ENCODE measurements around the gene GNA14.

GNA14 gene

DNA sequence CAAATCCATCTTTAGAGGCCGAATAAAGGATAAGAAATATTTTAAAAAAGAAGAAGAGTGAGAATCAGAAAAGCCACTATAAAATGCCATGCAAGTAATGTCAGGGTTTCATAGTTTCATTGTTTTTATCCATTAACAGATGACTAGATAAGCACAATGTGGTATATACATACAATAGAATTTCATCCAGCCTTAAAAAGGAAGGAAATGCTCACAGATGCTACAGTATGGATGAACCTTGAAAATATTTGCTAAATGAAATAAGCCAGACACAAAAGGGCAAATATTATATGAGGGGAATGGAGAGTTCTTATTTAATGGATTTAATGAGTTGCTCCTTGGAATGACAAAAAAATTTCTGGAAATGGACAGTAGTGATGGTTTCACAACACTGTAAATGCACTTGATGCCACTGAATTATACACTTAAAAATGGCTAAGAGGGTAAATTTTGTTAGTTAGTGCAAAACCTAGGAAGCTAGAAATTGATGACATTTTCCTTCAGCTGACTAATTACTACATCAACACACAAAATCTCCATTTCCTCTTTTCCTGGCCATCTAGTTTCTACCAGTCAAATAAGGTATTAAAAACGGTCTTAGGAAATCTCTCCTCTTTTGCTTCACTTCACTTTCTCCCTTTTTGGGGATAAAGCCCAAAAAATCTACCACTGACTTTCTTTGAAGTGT lies 86.6 kb downstream of the GNA14 start:
- Histone ChIP-seq H3K9me3 (ENCODE audit: control insufficient read depth in 2 of 2, low read length in 2 of 2) (no peaks in the 10 kb centered on the region), H3K9ac (ENCODE audit: low read length in 2 of 2) (no peak overlapping the region), H3K4me3 (ENCODE audit: low read length in 2 of 2) (no peak overlapping the region), H3K4me1 (ENCODE audit: control insufficient read depth, insufficient read depth, low read length) (no peaks in the 10 kb centered on the region), H3K36me3 (ENCODE audit: control insufficient read depth in 2 of 2, insufficient read depth in 2 of 2, low read length in 2 of 2) (no peaks in the 10 kb centered on the region), H3K27ac (ENCODE audit: low read length) (no peak overlapping the region), H3K27me3 (ENCODE audit: control insufficient read depth in 1 of 2, insufficient read depth in 2 of 2, low read length in 2 of 2) (no peaks in the 10 kb centered on the region)

DNA sequence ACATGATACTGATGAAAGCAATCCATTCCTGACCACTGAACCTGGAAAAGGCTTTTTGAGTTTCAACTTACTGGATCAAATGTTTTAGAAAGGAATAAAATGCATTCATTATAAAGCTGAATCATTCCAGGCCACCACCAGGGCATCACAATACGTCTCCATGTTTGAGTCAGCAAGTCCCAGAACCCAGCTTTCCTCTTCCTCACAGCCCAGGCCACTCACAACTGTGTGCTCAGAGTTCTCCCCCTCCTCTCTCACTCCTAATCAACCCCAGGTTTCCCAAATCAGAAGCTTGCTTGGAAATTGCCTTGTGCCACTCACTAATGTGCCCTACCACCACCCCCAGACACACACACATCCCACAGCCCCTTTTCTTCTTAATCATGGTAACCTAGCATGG lies 91.7 kb downstream of the GNA14 start:
- Histone ChIP-seq H3K27me3 (ENCODE audit: control insufficient read depth in 1 of 2, insufficient read depth in 2 of 2, low read length in 2 of 2) (no peaks in the 10 kb centered on the region), H3K36me3 (ENCODE audit: control insufficient read depth in 2 of 2, insufficient read depth in 2 of 2, low read length in 2 of 2) (no peaks in the 10 kb centered on the region), H3K4me1 (ENCODE audit: control insufficient read depth, insufficient read depth, low read length) (no peaks in the 10 kb centered on the region), H3K27ac (ENCODE audit: low read length) (no peak overlapping the region), H3K9ac (ENCODE audit: low read length in 2 of 2) (no peak overlapping the region), H3K9me3 (ENCODE audit: control insufficient read depth in 2 of 2, low read length in 2 of 2) (no peaks in the 10 kb centered on the region), H3K4me3 (ENCODE audit: low read length in 2 of 2) (no peak overlapping the region)

DNA sequence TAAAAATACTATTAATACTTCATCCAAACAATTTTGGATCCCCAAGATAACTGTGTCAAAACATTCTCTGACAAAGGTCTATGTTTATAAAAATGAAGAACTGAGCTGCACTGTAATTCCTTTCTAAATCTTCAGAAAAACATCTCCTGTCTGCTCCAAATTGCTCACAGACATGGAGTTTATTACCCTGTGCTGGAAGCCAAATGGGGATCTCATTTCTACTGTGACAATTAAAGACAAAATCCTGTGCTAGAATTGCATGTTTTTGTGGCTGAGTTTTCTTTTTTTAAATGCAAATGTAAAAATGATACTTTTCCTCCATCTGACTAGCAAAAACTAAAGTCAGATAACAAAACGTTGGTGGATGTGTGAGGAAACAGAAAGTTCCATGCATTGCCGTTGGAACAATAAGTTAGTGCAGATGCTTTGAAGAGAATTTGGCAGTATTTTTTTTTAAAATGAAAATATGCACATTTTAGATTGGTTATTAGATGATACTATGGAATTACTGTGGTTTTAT lies 93.5 kb downstream of the GNA14 start:
- H3K4me3 ChIP-seq (ENCODE audit: low read length in 2 of 2) = no peak overlapping the region
- no peaks in the 10 kb centered on the region for H3K9me3 ChIP-seq (ENCODE audit: control insufficient read depth in 2 of 2, low read length in 2 of 2)
- H3K4me1 ChIP-seq (ENCODE audit: control insufficient read depth, insufficient read depth, low read length) = no peaks in the 10 kb centered on the region
- H3K9ac ChIP-seq (ENCODE audit: low read length in 2 of 2) = no peak overlapping the region
- no peak overlapping the region for H3K27ac ChIP-seq (ENCODE audit: low read length)
- no peaks in the 10 kb centered on the region for H3K27me3 ChIP-seq (ENCODE audit: control insufficient read depth in 1 of 2, insufficient read depth in 2 of 2, low read length in 2 of 2)
- no peaks in the 10 kb centered on the region for H3K36me3 ChIP-seq (ENCODE audit: control insufficient read depth in 2 of 2, insufficient read depth in 2 of 2, low read length in 2 of 2)

DNA sequence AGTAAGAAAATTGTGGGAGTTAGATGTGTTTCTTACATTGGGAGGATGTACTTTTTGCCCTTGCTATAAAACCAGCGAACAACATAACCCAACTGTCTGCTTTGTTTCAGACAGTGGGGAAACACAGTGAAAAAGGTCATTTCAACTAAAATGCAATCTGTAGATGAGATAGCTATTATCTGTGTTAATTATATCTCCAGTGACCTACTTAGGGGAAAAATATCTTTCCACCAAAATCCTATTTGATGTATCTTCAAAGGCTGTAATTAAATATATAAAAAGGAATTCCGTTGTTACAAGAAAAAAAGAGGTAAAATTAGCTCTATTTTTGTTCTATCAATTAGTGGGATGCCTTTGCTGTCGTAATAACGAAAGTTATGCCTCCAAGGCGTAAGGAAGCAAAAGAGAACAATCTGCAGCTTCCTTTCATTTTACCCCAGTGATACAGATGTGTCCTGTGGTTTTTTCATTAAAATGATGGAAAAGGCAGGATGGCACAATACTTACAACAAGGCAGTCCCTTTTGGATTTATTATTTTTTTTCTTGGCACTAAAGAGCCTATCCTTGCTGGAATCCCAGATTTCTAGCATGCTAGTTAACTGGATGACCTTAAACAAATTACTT lies 100.9 kb downstream of the GNA14 start:
- Histone ChIP-seq H3K9me3 (ENCODE audit: control insufficient read depth in 2 of 2, low read length in 2 of 2) (peaks cover 0 to 2% of the 10 kb centered on the region in 2 donors), H3K27me3 (ENCODE audit: control insufficient read depth in 1 of 2, insufficient read depth in 2 of 2, low read length in 2 of 2) (no peaks in the 10 kb centered on the region), H3K4me3 (ENCODE audit: low read length in 2 of 2) (no peak overlapping the region), H3K36me3 (ENCODE audit: control insufficient read depth in 2 of 2, insufficient read depth in 2 of 2, low read length in 2 of 2) (no peaks in the 10 kb centered on the region), H3K4me1 (ENCODE audit: control insufficient read depth, insufficient read depth, low read length) (no peaks in the 10 kb centered on the region), H3K9ac (ENCODE audit: low read length in 2 of 2) (no peak overlapping the region), H3K27ac (ENCODE audit: low read length) (no peak overlapping the region)

DNA sequence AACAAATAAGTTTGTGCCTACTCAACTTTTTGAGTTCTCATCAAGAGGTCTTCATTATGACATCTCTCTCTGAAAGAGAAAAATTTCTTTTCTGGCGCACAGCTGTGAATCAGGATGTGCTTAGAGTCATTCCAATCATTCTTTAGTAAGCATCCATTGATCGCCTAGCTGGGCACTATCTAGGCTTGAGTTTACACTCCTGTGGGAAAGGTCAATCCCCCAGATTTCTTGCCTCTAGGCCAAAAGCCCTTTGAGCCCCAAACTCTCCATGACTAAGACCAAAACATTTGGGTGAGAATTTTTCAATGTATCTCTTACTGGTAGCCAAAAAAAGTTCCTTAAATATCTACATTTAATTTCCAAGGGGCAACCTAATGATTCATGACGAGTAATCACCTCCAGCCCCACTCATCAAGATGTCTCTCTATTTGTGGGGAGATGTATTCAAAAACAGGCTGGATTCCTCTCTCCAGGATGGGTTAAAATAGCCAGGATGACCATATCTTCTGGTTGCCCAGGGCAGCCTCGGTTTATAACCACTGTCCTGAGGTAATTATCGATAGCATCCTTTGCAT lies 101.7 kb downstream of the GNA14 start:
- no peak overlapping the region for H3K9ac ChIP-seq (ENCODE audit: low read length in 2 of 2)
- H3K4me3 ChIP-seq (ENCODE audit: low read length in 2 of 2) = no peak overlapping the region
- H3K27ac ChIP-seq (ENCODE audit: low read length) = no peak overlapping the region
- H3K9me3 ChIP-seq (ENCODE audit: control insufficient read depth in 2 of 2, low read length in 2 of 2) = peaks cover 0 to 5% of the 10 kb centered on the region in 2 donors
- no peaks in the 10 kb centered on the region for H3K27me3 ChIP-seq (ENCODE audit: control insufficient read depth in 1 of 2, insufficient read depth in 2 of 2, low read length in 2 of 2)
- no peaks in the 10 kb centered on the region for H3K36me3 ChIP-seq (ENCODE audit: control insufficient read depth in 2 of 2, insufficient read depth in 2 of 2, low read length in 2 of 2)
- H3K4me1 ChIP-seq (ENCODE audit: control insufficient read depth, insufficient read depth, low read length) = no peaks in the 10 kb centered on the region

DNA sequence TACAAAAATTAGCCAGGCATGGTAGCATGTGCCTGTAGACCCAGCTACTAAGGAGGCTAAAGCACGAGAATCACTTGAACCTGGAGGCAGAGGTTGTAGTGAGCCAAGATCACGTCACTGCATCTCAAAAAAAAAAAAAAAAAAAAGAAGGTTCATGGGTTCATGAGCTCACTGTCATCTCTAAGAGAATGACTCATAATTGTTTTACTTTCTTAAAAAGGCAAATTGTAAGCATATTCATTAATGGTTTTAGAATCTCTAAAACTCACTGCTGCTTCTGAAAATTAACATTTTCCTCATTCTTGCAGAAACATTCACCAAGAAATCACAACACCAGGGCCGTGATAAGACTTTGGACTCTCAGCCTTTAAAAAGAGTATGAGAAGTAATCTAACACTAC lies 103.6 kb downstream of the GNA14 start:
- Histone ChIP-seq H3K9me3 (ENCODE audit: control insufficient read depth in 2 of 2, low read length in 2 of 2) (peaks cover 0 to 5% of the 10 kb centered on the region in 2 donors), H3K4me3 (ENCODE audit: low read length in 2 of 2) (no peak overlapping the region), H3K27me3 (ENCODE audit: control insufficient read depth in 1 of 2, insufficient read depth in 2 of 2, low read length in 2 of 2) (no peaks in the 10 kb centered on the region), H3K36me3 (ENCODE audit: control insufficient read depth in 2 of 2, insufficient read depth in 2 of 2, low read length in 2 of 2) (no peaks in the 10 kb centered on the region), H3K27ac (ENCODE audit: low read length) (no peak overlapping the region), H3K4me1 (ENCODE audit: control insufficient read depth, insufficient read depth, low read length) (no peaks in the 10 kb centered on the region), H3K9ac (ENCODE audit: low read length in 2 of 2) (no peak overlapping the region)

DNA sequence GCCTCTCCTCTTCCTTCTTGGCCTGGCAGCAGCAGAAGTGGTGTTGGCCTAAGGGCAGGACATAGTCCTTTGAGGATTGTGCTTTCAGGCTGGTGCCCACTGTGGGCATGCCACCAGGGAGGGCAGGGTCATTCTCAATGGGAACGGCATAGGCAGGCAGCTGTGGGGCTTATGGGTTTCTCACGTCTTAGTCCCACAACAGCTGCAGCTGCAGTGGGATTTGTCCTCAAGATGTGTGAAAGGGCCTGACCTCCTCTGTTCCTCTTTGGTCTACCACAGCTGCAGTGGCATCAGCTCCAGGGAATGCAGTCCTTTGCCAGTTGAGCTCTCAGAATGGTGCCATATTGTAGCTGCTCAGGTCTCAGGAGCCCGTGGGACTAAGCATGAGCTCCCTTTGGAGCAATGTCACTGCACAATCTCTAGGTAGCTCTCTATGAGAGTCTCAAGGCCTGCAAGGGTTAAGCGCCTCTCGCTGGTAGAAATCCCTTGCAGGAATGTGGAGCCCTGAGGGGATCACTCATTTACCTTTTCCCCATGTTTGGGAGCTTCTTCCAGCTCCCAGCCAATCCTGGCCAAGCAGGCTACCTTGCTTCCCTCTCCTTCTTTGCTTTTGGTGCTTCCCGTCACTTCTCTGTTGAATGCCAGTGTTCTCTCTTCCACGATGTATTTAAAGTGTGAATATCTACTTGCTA lies 104.8 kb downstream of the GNA14 start:
- no peak overlapping the region for H3K4me3 ChIP-seq (ENCODE audit: low read length in 2 of 2)
- H3K27ac ChIP-seq (ENCODE audit: low read length) = no peak overlapping the region
- no peaks in the 10 kb centered on the region for H3K4me1 ChIP-seq (ENCODE audit: control insufficient read depth, insufficient read depth, low read length)
- H3K9me3 ChIP-seq (ENCODE audit: control insufficient read depth in 2 of 2, low read length in 2 of 2) = peaks cover 0 to 5% of the 10 kb centered on the region in 2 donors
- no peaks in the 10 kb centered on the region for H3K27me3 ChIP-seq (ENCODE audit: control insufficient read depth in 1 of 2, insufficient read depth in 2 of 2, low read length in 2 of 2)
- no peaks in the 10 kb centered on the region for H3K36me3 ChIP-seq (ENCODE audit: control insufficient read depth in 2 of 2, insufficient read depth in 2 of 2, low read length in 2 of 2)
- H3K9ac ChIP-seq (ENCODE audit: low read length in 2 of 2) = no peak overlapping the region

DNA sequence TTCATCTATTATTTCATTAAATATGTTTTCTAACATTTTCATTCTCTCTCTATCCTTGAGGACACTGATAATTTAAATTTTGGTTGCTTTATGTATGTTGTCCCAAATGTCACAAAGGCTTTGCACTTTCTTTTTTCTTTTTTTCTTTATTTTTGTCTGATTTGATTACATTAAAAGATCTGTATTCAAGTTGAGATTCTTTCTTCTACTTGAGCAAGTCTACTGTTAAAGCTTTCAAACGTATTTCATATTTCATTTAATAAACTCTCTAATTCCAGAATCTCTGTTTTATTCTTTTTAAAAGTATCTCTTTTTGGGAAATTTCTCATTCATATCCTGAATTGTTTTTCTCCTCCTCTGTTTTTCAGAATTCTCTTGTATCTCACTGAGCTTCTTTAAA lies 106.5 kb downstream of the GNA14 start:
- no peaks in the 10 kb centered on the region for H3K27me3 ChIP-seq (ENCODE audit: control insufficient read depth in 1 of 2, insufficient read depth in 2 of 2, low read length in 2 of 2)
- no peak overlapping the region for H3K27ac ChIP-seq (ENCODE audit: low read length)
- H3K36me3 ChIP-seq (ENCODE audit: control insufficient read depth in 2 of 2, insufficient read depth in 2 of 2, low read length in 2 of 2) = no peaks in the 10 kb centered on the region
- peaks cover 0 to 5% of the 10 kb centered on the region in 2 donors for H3K9me3 ChIP-seq (ENCODE audit: control insufficient read depth in 2 of 2, low read length in 2 of 2)
- H3K4me3 ChIP-seq (ENCODE audit: low read length in 2 of 2) = no peak overlapping the region
- H3K4me1 ChIP-seq (ENCODE audit: control insufficient read depth, insufficient read depth, low read length) = no peaks in the 10 kb centered on the region
- no peak overlapping the region for H3K9ac ChIP-seq (ENCODE audit: low read length in 2 of 2)

DNA sequence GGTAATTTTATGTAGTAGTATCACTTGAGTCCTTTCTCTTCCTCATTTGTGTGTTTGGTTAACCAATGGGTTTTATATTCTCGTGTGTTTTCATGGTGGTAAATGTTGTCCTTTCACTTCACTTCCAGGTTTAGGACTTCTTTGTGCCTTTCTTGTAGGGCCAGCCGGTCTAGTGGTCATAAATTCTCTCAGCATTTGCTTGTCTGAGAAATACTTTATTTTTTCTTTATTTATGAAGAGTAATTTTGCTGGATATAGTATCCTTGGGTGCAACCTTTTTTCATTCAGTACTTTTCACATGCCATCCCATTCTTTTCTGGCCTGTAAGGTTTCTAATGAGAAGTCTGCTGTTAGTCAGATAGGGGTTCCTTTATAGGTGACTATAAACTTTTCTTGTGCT lies 107.1 kb downstream of the GNA14 start:
- H3K27me3 ChIP-seq (ENCODE audit: control insufficient read depth in 1 of 2, insufficient read depth in 2 of 2, low read length in 2 of 2) = no peaks in the 10 kb centered on the region
- H3K4me3 ChIP-seq (ENCODE audit: low read length in 2 of 2) = no peak overlapping the region
- H3K9ac ChIP-seq (ENCODE audit: low read length in 2 of 2) = no peak overlapping the region
- no peaks in the 10 kb centered on the region for H3K4me1 ChIP-seq (ENCODE audit: control insufficient read depth, insufficient read depth, low read length)
- no peak overlapping the region for H3K27ac ChIP-seq (ENCODE audit: low read length)
- no peaks in the 10 kb centered on the region for H3K36me3 ChIP-seq (ENCODE audit: control insufficient read depth in 2 of 2, insufficient read depth in 2 of 2, low read length in 2 of 2)
- peaks cover 0 to 5% of the 10 kb centered on the region in 2 donors for H3K9me3 ChIP-seq (ENCODE audit: control insufficient read depth in 2 of 2, low read length in 2 of 2)

DNA sequence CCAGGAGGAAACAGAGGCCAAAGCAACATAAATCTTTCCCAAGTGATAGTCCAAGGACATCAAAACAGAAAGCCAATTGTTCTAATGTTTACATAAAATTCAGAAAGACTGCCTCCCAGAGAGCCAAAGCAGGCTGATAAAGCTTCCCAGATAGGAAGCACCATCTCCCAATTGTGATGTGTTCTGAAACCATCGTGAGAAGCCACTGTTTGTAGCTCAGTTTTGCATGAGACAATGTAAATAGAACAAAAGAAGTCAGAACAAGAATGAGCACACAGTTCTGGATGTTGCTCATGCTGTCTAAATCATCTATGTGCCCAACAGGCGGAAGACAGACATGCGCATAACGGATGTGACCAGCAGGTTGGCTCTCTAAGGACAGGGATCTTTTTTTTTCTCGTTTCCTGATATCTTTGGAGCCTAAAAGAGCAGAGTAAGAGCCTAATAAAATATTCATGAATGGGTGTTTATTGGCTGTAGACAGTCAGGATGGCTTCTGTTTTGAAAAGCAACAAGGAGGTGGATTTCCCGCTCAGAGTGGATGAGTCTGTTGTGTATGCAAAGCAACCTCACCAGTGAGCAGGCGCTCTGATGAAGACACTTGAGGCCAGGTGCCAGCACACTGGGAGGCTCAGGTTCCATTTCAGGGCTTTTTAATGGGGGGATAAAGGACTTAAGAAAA lies 113.6 kb downstream of the GNA14 start:
- Histone ChIP-seq H3K27ac (ENCODE audit: low read length) (no peak overlapping the region), H3K4me1 (ENCODE audit: control insufficient read depth, insufficient read depth, low read length) (no peaks in the 10 kb centered on the region), H3K4me3 (ENCODE audit: low read length in 2 of 2) (no peak overlapping the region), H3K9ac (ENCODE audit: low read length in 2 of 2) (no peak overlapping the region), H3K27me3 (ENCODE audit: control insufficient read depth in 1 of 2, insufficient read depth in 2 of 2, low read length in 2 of 2) (no peaks in the 10 kb centered on the region), H3K36me3 (ENCODE audit: control insufficient read depth in 2 of 2, insufficient read depth in 2 of 2, low read length in 2 of 2) (no peaks in the 10 kb centered on the region), H3K9me3 (ENCODE audit: control insufficient read depth in 2 of 2, low read length in 2 of 2) (no peaks in the 10 kb centered on the region)

All from stomach smooth muscle (tissue), 2 donors.